NK-92 treated with Interleukin-12 subunit alpha and Interleukin-12 subunit beta, amount 100 ng/mL, for 24 hours (cell line): ENCODE results near the gene CASKIN1.

Experiments
- DNase-seq: peaks from one replicate; lab custom pipeline; 2025; lab: John Stamatoyannopoulos, UW

The CASKIN1 gene

GRCh38 chr16:2176047-2176446, 20.4 kb downstream of the CASKIN1 start:
- no peak for DNase-seq

- DNase-seq: no peak
Observed at GRCh38 chr16:2175454-2175853, 21.0 kb downstream of the CASKIN1 start.

DNA sequence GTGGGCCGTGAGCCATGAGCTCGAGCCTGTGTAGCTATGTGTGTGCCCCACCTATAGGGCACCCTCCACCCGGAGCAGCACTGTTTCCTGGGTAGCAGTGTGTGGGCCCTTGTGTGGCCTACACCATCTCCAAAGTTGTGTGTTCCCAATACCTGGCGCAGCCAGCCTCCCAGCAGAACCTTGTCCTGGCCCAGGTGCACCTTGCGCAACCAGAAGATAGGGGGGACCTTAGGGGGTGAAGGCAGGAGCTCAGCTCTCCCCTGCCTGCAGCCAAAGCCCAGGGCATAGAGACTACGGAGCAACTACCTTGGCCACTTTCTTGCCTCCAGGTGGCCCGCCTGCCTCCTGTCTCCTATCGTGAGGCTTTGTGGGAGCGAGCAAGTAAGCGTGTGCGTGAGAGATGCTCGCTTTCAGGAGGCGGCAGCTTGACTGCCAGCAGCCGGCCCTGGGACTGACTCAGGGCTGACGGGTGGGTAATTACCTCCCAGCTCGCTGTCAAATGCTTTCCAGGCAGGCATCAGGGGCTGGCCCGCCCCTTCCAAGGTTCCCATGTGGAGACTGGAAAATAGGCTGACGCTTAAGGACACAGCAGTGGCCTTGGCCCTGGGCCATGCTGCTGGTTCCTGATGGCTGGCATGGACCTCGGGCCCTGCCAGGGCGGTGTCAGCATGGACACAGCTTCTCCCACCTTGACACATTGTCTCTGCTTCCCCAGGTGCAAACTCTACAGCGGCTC, 21.8 kb downstream of the CASKIN1 start:
- DNase-seq: no peak

DNA sequence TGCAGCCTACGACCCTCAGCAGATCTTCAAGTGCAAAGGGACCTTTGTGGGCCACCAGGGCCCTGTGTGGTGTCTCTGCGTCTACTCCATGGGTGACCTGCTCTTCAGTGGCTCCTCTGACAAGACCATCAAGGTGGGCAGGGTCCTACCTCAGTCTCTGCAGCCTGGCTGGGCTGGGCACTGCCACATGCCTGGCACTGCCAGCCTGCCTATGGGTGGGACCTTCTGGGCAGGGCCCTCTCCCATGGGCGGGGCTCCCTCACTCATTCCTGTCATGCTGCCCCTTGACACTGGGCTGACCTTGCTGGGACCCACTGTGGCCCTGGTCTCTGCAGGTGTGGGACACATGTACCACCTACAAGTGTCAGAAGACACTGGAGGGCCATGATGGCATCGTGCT, 22.5 kb downstream of the CASKIN1 start:
- no peak for DNase-seq

DNA sequence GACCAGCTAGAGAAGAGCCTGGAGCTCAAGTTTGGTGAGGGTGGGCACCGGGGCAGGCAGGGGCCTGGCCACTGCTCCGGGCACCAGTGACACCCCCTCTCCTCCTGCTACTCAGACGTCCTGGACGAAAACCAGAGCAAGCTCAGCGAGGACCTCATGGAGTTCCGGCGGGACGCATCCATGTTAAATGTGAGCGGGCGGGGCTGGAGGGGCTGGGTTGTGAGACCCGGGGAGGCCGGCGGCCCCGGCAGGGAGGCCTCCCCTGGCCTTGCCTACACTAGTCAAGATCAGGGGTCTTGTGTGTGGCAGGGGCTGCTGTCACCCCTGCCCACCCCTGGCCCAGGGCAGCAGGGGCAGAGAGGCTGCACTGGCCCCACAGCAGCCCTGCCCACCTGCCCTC, 23.0 kb downstream of the CASKIN1 start:
- DNase-seq: no peak

GRCh38 chr16:2172688-2173335, 23.6 kb downstream of the CASKIN1 start:
- DNase-seq: no peak

- no peak for DNase-seq
Observed at GRCh38 chr16:2171601-2172178, 24.7 kb downstream of the CASKIN1 start.

GRCh38 chr16:2170587-2171435, 25.6 kb downstream of the CASKIN1 start:
- DNase-seq: no peak

DNA sequence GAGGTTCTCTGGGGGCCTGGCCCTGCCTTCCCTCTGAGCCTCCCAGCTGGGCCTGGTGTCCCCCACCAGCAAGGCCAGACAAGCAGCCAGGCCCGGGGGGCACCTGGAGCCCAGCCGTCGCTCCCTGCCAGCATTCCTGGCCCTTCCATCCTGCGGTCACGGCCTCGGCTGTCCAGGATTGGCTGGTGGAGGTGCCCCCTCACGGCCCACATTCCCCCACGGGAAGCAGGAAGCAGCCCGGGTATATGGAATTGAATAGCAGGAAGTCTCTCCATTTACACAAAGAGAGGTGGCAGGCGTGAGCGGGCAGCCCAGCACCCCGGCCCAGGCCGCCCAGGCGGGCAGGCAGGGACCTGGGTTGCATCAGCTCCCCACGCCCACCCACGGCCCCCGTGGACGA, 26.3 kb downstream of the CASKIN1 start:
- DNase-seq: no peak

DNA sequence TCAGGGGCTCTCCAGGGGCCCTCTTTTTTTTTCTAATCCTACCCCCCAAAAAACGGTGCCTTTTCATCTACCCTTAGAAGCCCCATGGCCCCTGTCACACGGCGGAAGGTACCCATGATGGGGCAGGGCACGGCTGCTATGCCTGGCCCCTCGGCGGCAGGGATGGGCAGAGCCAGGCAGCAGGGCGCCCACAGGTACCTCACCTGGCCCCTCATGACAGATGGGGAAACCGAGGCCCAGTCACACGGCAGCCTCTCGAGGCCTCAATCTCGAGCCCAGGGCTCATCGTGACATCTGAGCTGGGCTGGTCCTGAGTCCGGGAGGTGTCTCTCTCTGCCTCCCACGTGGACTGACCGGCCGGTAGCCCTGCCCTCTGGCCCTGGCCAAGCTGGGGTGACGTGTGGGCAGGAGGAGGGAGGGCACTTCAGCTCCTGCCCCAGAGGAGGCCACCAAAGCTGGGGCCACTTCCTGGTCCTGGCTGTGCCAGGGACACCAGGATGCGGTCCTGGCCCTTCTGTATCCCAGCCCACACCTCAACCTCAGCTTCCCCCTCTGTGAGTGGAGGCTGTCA, 29.3 kb downstream of the CASKIN1 start:
- no peak for DNase-seq

- DNase-seq: no peak
Observed at GRCh38 chr16:2166263-2167067, 29.9 kb downstream of the CASKIN1 start.

DNA sequence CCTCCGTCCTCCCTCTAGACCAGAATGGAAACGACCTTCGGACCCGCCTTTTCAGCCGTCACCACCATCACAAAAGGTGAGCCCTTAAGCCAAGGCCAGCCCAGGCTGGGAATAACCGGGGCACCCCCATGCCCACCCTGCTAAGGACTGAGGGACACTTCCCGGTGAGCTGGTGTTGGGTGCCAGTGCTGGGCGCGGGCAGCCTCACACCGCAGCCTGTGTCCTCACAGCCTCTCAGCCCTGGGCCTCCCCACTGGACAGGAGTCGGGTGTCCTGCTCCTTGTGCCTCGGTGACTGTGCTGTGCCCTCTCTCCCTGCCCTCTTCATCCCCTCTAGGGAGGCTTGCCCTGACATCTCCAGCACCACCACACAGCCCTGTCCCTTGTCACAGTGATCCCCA, 30.5 kb downstream of the CASKIN1 start:
- no peak for DNase-seq

GRCh38 chr16:2163211-2163881, 33.1 kb downstream of the CASKIN1 start:
- DNase-seq: no peak

DNA sequence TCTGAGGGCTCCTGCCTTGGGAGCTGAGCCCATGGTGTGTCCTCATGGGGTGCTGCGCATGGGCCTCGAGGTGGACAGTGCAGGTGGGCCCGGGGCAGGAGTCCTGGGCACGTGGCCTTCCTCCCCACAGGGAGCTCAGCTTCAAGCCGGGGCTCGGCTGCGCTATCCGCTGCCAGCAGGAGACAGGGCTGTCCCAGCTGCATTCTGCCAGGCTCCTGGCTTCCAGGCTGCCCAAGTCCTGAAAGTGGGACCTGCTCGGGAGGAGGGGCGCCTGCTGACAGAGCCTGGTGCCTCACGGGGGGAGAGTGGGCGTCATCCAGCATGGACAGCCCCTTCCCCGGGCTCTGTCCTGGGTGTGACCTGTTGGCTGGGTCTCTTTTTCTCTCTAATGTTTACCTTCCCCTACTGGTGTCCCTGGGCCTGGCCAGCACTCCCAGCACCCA, 33.7 kb downstream of the CASKIN1 start:
- DNase-seq: no peak

GRCh38 chr16:2161911-2162310, 34.5 kb downstream of the CASKIN1 start:
- DNase-seq: no peak

DNA sequence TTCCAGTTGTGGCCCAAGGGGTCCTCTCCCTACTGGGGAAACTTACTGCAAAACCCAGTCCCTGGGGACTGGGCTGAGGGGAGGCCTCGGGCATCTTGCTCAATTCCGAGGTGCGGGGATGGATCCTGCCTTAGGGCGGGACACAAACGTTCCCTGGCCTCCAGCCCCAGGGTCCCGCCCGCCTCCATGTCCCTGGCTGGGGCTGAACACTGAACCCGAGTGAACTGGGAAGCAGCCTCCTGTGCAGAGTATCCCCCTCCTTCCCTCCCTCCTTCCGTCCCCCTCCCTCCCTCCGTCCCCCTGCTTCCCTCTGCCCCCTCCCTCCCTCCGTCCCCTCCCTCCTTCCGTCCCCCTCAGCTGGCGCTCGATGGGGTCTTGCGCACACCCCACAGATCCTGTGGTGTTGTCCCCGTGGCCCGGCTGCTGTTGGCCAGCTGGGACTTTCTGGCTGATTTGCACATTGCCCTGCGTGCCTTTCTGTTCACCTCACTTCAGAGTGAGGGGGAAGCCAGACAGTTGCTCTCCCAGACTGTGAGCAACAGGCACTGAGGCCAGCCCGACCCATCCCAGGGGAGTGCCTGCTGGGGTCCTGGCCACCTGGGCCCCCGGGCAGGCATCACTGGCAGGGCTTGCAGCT, 35.4 kb downstream of the CASKIN1 start:
- no peak for DNase-seq

DNA sequence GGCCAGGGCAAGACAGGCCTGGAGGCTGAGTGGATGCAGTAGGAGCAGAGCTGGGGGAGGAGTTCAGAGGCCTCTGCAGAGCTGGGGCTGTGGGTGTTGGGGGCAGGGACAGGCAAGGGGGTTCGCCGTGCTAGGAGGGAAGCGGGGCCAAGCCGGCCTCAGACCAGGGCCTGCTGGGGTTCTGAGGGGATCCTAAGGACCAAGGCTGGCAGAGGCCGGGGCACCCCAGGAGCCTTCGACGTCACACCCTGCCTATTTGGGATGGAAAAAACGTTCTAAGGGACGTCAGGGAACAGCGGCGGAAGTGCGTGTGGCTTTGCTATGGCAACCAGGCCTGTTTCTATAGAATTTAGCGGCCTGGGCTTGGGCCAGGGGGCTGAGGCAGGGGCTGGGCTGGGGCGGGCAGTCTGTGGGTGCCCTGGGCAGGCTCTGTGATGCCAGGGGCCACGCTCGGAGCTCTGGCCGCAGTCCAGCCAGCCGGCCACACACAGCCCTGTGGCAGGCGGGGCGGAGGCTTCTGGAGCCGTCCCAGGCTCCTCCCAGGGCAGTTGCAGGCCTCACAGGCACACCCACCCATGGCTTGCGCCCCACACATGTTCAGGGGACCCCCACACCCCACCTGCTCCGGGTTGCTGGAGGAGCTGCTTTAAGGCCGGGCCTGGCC, 37.1 kb downstream of the CASKIN1 start:
- DNase-seq: no peak

GRCh38 chr16:2158262-2158638, 38.2 kb downstream of the CASKIN1 start:
- no peak for DNase-seq

- no peak for DNase-seq
Observed at GRCh38 chr16:2157480-2158261, 38.7 kb downstream of the CASKIN1 start.
